Right kidney (tissue), 1 donor: ENCODE measurements around the gene DDI2.
"Not testable (repeated sequence)": the region's sequence is repeated elsewhere in the genome, so short reads cannot be mapped to it uniquely, and the experiment has no call there.

Experiments
- DNase-seq: peaks from one replicate; pipeline ENCODE4 v3.0.0-alpha.2; 2016

The DDI2 gene

GRCh38 chr1:15633756-15634420 lies 16.6 kb downstream of the DDI2 start:
- DNase-seq: no peak

GRCh38 chr1:15636436-15636835 lies 19.2 kb downstream of the DDI2 start:
- DNase-seq: no peak

- no peak for DNase-seq
Observed at GRCh38 chr1:15637826-15638225, 20.6 kb downstream of the DDI2 start.

GRCh38 chr1:15639262-15639661 lies 22.0 kb downstream of the DDI2 start:
- DNase-seq: no peak

- no peak for DNase-seq
Observed at GRCh38 chr1:15639931-15640330, 22.7 kb downstream of the DDI2 start.

GRCh38 chr1:15640667-15641066 lies 23.4 kb downstream of the DDI2 start:
- no peak for DNase-seq

GRCh38 chr1:15649937-15650336 lies 32.7 kb downstream of the DDI2 start:
- DNase-seq: no peak

- DNase-seq: no peak
Observed at GRCh38 chr1:15650433-15650832, 33.2 kb downstream of the DDI2 start.

GRCh38 chr1:15652130-15652529 lies 34.9 kb downstream of the DDI2 start:
- DNase-seq: not testable (repeated sequence)

GRCh38 chr1:15654091-15654690 lies 36.9 kb downstream of the DDI2 start:
- no peak for DNase-seq

GRCh38 chr1:15656464-15656863 lies 39.2 kb downstream of the DDI2 start:
- no peak for DNase-seq

GRCh38 chr1:15657021-15657420 lies 39.8 kb downstream of the DDI2 start:
- DNase-seq: no peak

- no peak for DNase-seq
Observed at GRCh38 chr1:15660151-15660550, 42.9 kb downstream of the DDI2 start.

GRCh38 chr1:15662477-15662876 lies 45.2 kb downstream of the DDI2 start:
- no peak for DNase-seq

- DNase-seq: no peak
Observed at GRCh38 chr1:15663925-15664324, 46.7 kb downstream of the DDI2 start.

- DNase-seq: no peak
Observed at GRCh38 chr1:15667362-15667761, 50.1 kb downstream of the DDI2 start.

GRCh38 chr1:15668089-15668754 lies 51.0 kb downstream of the DDI2 start:
- DNase-seq: no peak

- DNase-seq: no peak
Observed at GRCh38 chr1:15669074-15669473, 51.8 kb downstream of the DDI2 start.

GRCh38 chr1:15669864-15670263 lies 52.6 kb downstream of the DDI2 start:
- no peak for DNase-seq

GRCh38 chr1:15671430-15671829 lies 54.2 kb downstream of the DDI2 start:
- no peak for DNase-seq

- DNase-seq: no peak
Observed at GRCh38 chr1:15674386-15675159, 57.3 kb downstream of the DDI2 start.

- no peak for DNase-seq
Observed at GRCh38 chr1:15676010-15676409, 58.8 kb downstream of the DDI2 start.
